ENCODE data around the gene CMC2. TPM values are rescaled to one million over a fixed set of nuclear protein-coding genes. Genes with fewer than 3 reads are reported as not detected.

The CMC2 gene
- total RNA-seq: 10 to 100 TPM; 27.5 to 38.5 (median 31.5) TPM

DNA sequence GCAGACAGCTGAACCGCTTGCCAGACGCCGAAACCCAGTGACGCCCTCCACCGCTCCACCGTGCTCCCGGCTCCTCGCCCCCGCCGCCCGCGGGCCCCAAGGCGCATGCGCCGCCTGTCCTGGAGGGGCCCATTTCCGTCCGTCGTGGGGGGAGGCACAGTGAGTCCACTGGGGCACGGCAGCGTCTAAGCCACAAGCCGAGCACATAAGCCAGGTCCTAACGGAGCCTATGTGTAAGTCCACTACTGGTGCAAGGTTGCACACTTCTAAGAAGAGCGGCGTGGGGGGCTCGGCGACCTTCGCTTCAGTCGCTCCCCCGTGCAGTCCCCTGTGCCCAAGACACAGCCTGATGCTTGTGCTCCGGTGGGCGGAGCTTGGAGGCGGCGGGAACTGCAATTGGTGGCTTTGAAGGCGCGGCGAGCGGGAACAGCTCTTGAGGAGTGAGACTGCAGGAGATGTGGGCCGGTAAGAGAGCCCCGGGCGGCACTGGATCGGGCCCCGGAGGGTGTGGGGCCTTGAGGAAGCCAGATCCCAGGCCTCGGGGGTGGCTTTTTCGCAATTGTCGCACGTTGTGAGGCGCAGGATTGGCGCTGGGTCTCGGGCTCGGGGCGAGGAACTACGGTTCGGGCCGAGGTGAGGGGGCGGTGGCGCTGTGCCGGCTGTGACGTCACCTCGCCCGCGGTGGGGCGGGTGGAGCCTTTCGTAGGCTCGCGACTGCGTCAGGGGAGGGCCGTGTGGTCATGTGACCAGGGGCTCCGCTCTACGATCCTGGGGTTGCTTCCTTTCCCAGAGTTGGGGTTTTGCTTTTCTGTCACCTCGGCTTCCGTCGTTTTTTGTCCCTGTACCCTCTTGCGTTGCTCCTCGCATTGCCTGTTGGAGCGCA is at the start of gene CMC2, which contains the start of gene CENPN:
Gene CMC2 (minus strand): TSS at position 73 of the 883 bp plus-strand sequence. CDS start 9,491 bp downstream, outside the sequence.
Gene CENPN (plus strand): TSS at position 402 of the 883 bp plus-strand sequence. CDS start 4,726 bp downstream, outside the sequence.
- H3K36me3 ChIP-seq: no peaks in the 10 kb centered on the region
- H3K27me3 ChIP-seq: no peaks in the 10 kb centered on the region
- peak within 1 kb of the TSS; percentile 98 to 99 for H3K27ac ChIP-seq
- H3K4me1 ChIP-seq: peaks cover 0 to 4% of the 10 kb centered on the region in 2 donors
- TF ChIP-seq, protein P1, sequence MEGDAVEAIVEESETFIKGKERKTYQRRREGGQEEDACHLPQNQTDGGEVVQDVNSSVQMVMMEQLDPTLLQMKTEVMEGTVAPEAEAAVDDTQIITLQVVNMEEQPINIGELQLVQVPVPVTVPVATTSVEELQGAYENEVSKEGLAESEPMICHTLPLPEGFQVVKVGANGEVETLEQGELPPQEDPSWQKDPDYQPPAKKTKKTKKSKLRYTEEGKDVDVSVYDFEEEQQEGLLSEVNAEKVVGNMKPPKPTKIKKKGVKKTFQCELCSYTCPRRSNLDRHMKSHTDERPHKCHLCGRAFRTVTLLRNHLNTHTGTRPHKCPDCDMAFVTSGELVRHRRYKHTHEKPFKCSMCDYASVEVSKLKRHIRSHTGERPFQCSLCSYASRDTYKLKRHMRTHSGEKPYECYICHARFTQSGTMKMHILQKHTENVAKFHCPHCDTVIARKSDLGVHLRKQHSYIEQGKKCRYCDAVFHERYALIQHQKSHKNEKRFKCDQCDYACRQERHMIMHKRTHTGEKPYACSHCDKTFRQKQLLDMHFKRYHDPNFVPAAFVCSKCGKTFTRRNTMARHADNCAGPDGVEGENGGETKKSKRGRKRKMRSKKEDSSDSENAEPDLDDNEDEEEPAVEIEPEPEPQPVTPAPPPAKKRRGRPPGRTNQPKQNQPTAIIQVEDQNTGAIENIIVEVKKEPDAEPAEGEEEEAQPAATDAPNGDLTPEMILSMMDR (IDR thresholded peaks at IDR 0.05): no peak
- TF ChIP-seq POLR2AphosphoS5 (IDR thresholded peaks at IDR 0.05): peak; percentile 65 to 87 (median 81)
- peak; percentile 46 for TF ChIP-seq POLR2A (IDR thresholded peaks at IDR 0.05)
- peak; percentile 99 for DNase-seq (ENCODE audit: low spot score in 2 of 2)
- intact Hi-C loops (cut with DNase I; ENCODE audit: low total_unique reads): no loop called here
- H3K4me3 ChIP-seq: peak within 1 kb of the TSS; percentile 93 to 96 (median 95)
- H3K9me3 ChIP-seq: no peaks in the 10 kb centered on the region

GRCh38 chr16:81053761-81054160 is 47.1 kb upstream of the CMC2 start:
- Histone ChIP-seq H3K36me3 (no peaks in the 10 kb centered on the region), H3K27ac (no peak overlapping the region), H3K4me1 (no peaks in the 10 kb centered on the region), H3K9me3 (peaks cover 0 to 9% of the 10 kb centered on the region in 2 donors), H3K27me3 (no peaks in the 10 kb centered on the region), H3K4me3 (no peak overlapping the region)
- no peak for DNase-seq (ENCODE audit: low spot score in 2 of 2)
- TF ChIP-seq POLR2A (IDR thresholded peaks at IDR 0.05): no peak
- no peak for TF ChIP-seq POLR2AphosphoS5 (IDR thresholded peaks at IDR 0.05)
- TF ChIP-seq, protein P1 (IDR thresholded peaks at IDR 0.05): no peak
- intact Hi-C loops (cut with DNase I; ENCODE audit: low total_unique reads): loop anchor here (2.0 kb wide), 1 partner anchor 33 kb away; no protein-coding TSS in a partner anchor

GRCh38 chr16:81042821-81043220 is 36.1 kb upstream of the CMC2 start:
- Histone ChIP-seq H3K4me1 (no peaks in the 10 kb centered on the region), H3K4me3 (no peak overlapping the region), H3K27me3 (no peaks in the 10 kb centered on the region), H3K36me3 (no peaks in the 10 kb centered on the region), H3K27ac (no peak overlapping the region), H3K9me3 (no peaks in the 10 kb centered on the region)
- DNase-seq (ENCODE audit: low spot score in 2 of 2): no peak
- intact Hi-C loops (cut with DNase I; ENCODE audit: low total_unique reads): no loop called here
- TF ChIP-seq POLR2AphosphoS5 (IDR thresholded peaks at IDR 0.05): no peak

DNA sequence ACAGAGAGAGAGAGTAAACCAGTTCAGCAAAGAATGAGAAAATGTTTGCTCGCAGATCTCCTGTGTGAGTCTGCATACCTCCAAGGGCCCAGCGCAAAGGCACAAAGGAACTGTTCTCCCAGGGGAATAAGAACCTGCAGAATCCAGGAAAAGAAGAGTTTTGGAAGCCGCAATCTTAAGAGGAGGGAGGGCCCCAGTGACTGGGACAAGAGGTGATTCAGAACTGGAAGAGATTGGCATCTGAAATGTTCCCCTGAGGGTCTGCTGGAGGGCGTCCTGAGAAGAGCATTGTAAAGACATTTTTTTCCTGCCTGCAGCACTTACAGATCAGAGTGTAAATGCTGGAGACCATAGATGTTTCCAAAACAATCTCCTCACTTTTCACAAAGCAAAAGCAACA is 35.0 kb upstream of the CMC2 start:
- no peaks in the 10 kb centered on the region for H3K36me3 ChIP-seq
- intact Hi-C loops (cut with DNase I; ENCODE audit: low total_unique reads): no loop called here

DNA sequence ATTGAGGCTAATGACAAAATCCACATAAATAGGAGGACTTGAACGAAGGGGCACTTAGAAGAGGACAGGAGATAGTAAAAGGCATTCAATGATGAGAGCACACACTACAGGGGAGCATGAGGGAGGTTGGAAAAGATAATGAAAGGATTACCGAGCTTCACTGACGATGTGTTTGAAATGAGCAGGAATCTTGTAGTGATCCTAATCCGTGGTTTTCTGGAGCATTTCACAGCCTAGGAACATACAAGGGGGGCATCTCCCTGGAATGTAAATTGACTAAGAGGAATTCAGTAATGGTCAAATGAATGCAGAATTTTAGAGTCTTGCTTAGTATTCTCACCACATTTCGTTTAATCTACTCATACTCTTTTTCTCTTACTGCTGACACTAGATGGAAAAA is 34.2 kb upstream of the CMC2 start:
- no peak for DNase-seq (ENCODE audit: low spot score in 2 of 2)
- intact Hi-C loops (cut with DNase I; ENCODE audit: low total_unique reads): no loop called here
- no peaks in the 10 kb centered on the region for H3K27me3 ChIP-seq
- TF ChIP-seq POLR2AphosphoS5 (IDR thresholded peaks at IDR 0.05) (no peak), POLR2A (IDR thresholded peaks at IDR 0.05) (no peak)
- TF ChIP-seq, protein P1 (IDR thresholded peaks at IDR 0.05): no peak
- H3K9me3 ChIP-seq: no peaks in the 10 kb centered on the region
- no peak overlapping the region for H3K27ac ChIP-seq
- no peaks in the 10 kb centered on the region for H3K4me1 ChIP-seq
- H3K4me3 ChIP-seq: no peak overlapping the region
- no peaks in the 10 kb centered on the region for H3K36me3 ChIP-seq

More for the DNA sequence above, 35.0 kb upstream of the CMC2 start:
- Histone ChIP-seq H3K9me3 (no peaks in the 10 kb centered on the region), H3K4me1 (no peaks in the 10 kb centered on the region), H3K27ac (no peak overlapping the region), H3K27me3 (no peaks in the 10 kb centered on the region), H3K4me3 (no peak overlapping the region)
- no peak for DNase-seq (ENCODE audit: low spot score in 2 of 2)
- TF ChIP-seq POLR2AphosphoS5 (IDR thresholded peaks at IDR 0.05) (no peak), POLR2A (IDR thresholded peaks at IDR 0.05) (no peak)
- TF ChIP-seq, protein P1 (IDR thresholded peaks at IDR 0.05): no peak

Data from breast epithelium (tissue), 4 donors.